Measurements from ENCODE around the gene REV1. TPM values are rescaled to one million over a fixed set of nuclear protein-coding genes. Genes with fewer than 3 reads are reported as not detected.

REV1 gene
- total RNA-seq, 4 donors from 2014 or later, result 13.5 to 35.1 (median 17.8) TPM

DNA sequence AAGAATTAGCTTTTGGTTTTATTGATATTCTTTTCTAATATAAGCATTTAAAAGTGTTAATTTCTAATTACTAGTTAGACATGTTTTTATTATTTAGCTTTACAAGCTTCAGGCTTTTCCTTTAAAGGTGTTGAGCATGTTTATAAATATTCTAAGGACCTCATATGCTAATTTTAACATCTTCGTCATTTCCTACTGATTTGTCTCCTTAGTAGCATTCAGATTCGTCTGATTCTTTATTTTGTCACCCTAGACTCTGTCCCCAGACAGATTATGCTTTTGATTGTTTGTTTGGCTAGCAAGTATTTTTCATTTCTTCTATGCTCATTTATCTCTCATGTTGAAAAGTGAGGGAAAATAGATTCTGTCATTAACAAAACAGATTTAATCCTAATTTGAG lies 100.9 kb downstream of the REV1 start:
- ATAC-seq (peak; percentile 81 to 92), DNase-seq (no peak)
- TF ChIP-seq POLR2A (IDR thresholded peaks at IDR 0.05) (no peak), CTCF (IDR thresholded peaks at IDR 0.05 in 4 of 5, conservative IDR thresholded peaks at IDR 0.05 in 1 of 5) (no peak)
- intact Hi-C loops (cut with DNase I; ENCODE audit: low total_unique reads) (loop anchor here (5.0 kb wide), 1 partner anchor 52 kb away; the partner anchor contains the start of genes EIF5B and TXNDC9), in situ Hi-C loops (cut with MboI; ENCODE audit: low sequenced_read_pairs in 4 of 4) (no loop called here)
- Histone ChIP-seq H3K27me3 (no peaks in the 10 kb centered on the region), H3K9me3 (no peaks in the 10 kb centered on the region), H3K36me3 (peaks cover 0 to 42% of the 10 kb centered on the region in 2 donors), H3K4me3 (no peak overlapping the region), H3K4me1 (peaks cover 12 to 16% of the 10 kb centered on the region in 2 donors), H3K27ac (peak overlapping the region; percentile 58 to 64 (median 62))

GRCh38 chr2:99386011-99386410 lies 103.8 kb downstream of the REV1 start:
- Histone ChIP-seq H3K27me3 (no peaks in the 10 kb centered on the region), H3K27ac (no peak overlapping the region), H3K9me3 (no peaks in the 10 kb centered on the region), H3K4me3 (no peak overlapping the region), H3K4me1 (peaks cover 12 to 16% of the 10 kb centered on the region in 2 donors), H3K36me3 (peaks cover 0 to 49% of the 10 kb centered on the region in 2 donors)
- no peak for TF ChIP-seq POLR2A (IDR thresholded peaks at IDR 0.05)
- TF ChIP-seq CTCF (IDR thresholded peaks at IDR 0.05 in 4 of 5, conservative IDR thresholded peaks at IDR 0.05 in 1 of 5), result no peak
- in situ Hi-C loops (cut with MboI; ENCODE audit: low sequenced_read_pairs in 4 of 4) (no loop called here), intact Hi-C loops (cut with DNase I; ENCODE audit: low total_unique reads) (loop anchor here (5.0 kb wide), 1 partner anchor 49 kb away; the partner anchor contains the start of genes EIF5B and TXNDC9)
- DNase-seq (no peak), ATAC-seq (no peak)

DNA sequence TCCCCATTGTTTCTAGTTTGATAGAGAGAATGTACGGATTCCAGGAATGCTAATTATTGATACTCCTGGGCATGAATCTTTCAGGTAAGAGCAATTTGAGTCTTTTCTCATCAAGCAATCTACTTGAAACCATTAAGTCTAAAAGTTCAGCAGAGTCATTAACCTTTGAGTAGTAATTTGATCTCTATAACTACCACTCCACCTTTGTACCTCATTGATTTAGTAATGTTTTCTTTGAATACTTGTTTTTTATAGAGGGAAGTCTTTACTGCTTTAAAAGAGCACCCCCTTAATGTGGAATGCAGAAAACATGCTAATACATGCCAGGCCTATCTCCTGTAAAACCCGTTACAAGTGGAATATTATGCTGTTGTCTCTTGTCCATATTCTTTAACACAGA lies 107.7 kb downstream of the REV1 start:
- Histone ChIP-seq H3K27me3 (no peaks in the 10 kb centered on the region), H3K36me3 (peaks cover 0 to 77% of the 10 kb centered on the region in 2 donors), H3K4me3 (no peak overlapping the region), H3K4me1 (no peaks in the 10 kb centered on the region), H3K27ac (no peak overlapping the region), H3K9me3 (no peaks in the 10 kb centered on the region)
- TF ChIP-seq POLR2A (IDR thresholded peaks at IDR 0.05), result no peak
- no peak for TF ChIP-seq CTCF (IDR thresholded peaks at IDR 0.05 in 4 of 5, conservative IDR thresholded peaks at IDR 0.05 in 1 of 5)
- no peak for ATAC-seq
- in situ Hi-C loops (cut with MboI; ENCODE audit: low sequenced_read_pairs in 4 of 4) (no loop called here), intact Hi-C loops (cut with DNase I; ENCODE audit: low total_unique reads) (no loop called here)
- no peak for DNase-seq

DNA sequence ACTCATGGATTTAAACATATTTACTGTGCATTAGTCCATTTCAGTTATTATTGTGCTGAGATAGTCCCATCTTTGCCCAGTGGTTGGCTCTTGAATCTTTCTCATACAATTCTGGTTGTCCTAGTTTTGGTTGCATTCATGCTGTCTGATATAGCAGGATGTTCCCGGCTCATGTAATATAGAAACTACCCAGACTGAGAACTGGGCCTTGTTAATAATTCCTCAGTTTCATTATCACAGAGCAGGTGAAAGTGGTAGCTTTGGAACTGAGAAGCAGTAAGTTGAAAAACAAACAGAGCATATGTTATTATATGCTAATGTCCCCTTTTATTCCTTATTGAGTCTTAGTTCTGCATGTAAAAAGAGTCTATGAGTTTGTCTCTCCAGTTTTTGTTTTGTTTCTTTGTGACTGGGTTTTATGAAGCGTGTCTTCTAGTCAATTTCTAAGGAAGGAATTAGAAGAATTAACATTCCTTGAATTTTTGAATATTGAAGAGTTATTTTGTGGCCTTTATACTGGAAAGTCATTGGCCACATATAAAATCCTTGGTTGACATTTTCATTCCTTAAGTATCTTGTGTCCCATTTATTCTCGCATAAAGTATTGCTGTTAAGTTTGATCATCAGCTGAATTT lies 109.3 kb downstream of the REV1 start:
- intact Hi-C loops (cut with DNase I; ENCODE audit: low total_unique reads), result no loop called here
- no peak for TF ChIP-seq POLR2A (IDR thresholded peaks at IDR 0.05)
- TF ChIP-seq CTCF (IDR thresholded peaks at IDR 0.05 in 4 of 5, conservative IDR thresholded peaks at IDR 0.05 in 1 of 5), result no peak
- H3K36me3 ChIP-seq, result peaks cover 0 to 87% of the 10 kb centered on the region in 2 donors

More for the DNA sequence above, 109.3 kb downstream of the REV1 start:
- Histone ChIP-seq H3K27ac (no peak overlapping the region), H3K27me3 (no peaks in the 10 kb centered on the region), H3K4me1 (no peaks in the 10 kb centered on the region), H3K9me3 (no peaks in the 10 kb centered on the region), H3K4me3 (no peak overlapping the region)
- ATAC-seq (no peak), DNase-seq (no peak)
- in situ Hi-C loops (cut with MboI; ENCODE audit: low sequenced_read_pairs in 4 of 4), result no loop called here
